Measurements from ENCODE around the gene TMPRSS9. TPM values are rescaled to one million over a fixed set of nuclear protein-coding genes. Genes with fewer than 3 reads are reported as not detected.

The TMPRSS9 gene
- total RNA-seq, 4 donors from 2014 or later: not detected

DNA sequence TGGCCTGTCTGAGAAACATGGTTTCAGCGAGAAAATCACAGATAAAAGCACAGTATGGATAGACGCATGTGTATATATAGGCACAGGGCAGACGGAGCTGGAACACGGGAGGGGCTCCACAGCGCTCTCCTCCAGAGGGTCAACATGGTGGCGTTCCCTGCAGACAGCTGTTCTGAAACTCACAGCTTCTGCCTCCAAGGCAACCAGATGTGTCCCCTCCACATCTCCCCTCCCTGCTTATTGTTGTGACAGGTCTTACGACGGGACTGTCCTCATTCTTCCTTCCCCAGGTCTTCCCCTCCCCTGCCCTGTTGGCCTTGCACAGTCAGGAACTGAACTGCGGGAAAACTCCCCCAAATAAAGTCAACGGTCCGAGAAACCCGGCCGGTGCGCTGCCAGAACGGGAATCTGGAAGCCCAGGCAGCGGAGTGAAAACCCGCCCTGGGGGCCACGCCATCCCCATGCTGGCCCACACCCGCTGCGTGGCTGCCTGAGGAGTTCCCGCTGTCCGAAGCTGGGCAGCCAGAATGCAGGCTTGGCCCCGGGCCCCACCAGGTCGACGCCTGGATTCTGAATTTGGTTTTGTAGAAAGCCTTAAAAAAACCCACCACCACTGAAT, 70.0 kb downstream of the TMPRSS9 start:
- no peak for TF ChIP-seq POLR2A (IDR thresholded peaks at IDR 0.05)
- TF ChIP-seq EP300 (IDR thresholded peaks at IDR 0.05): no peak
- TF ChIP-seq, protein P1, sequence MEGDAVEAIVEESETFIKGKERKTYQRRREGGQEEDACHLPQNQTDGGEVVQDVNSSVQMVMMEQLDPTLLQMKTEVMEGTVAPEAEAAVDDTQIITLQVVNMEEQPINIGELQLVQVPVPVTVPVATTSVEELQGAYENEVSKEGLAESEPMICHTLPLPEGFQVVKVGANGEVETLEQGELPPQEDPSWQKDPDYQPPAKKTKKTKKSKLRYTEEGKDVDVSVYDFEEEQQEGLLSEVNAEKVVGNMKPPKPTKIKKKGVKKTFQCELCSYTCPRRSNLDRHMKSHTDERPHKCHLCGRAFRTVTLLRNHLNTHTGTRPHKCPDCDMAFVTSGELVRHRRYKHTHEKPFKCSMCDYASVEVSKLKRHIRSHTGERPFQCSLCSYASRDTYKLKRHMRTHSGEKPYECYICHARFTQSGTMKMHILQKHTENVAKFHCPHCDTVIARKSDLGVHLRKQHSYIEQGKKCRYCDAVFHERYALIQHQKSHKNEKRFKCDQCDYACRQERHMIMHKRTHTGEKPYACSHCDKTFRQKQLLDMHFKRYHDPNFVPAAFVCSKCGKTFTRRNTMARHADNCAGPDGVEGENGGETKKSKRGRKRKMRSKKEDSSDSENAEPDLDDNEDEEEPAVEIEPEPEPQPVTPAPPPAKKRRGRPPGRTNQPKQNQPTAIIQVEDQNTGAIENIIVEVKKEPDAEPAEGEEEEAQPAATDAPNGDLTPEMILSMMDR (IDR thresholded peaks at IDR 0.05): no peak
- Histone ChIP-seq H3K27me3 (no peaks in the 10 kb centered on the region), H3K4me1 (peaks cover 0 to 31% (median 18%) of the 10 kb centered on the region in 4 donors), H3K27ac (no peak overlapping the region), H3K9me3 (no peaks in the 10 kb centered on the region), H3K36me3 (peaks cover 0 to 47% (median 5%) of the 10 kb centered on the region in 3 donors), H3K4me3 (no peak overlapping the region)
- DNase-seq (ENCODE audit: low spot score in 2 of 2): no peak
- 84% methylated on average over 25 of the region's 25 CpGs for WGBS, 2 donors

DNA sequence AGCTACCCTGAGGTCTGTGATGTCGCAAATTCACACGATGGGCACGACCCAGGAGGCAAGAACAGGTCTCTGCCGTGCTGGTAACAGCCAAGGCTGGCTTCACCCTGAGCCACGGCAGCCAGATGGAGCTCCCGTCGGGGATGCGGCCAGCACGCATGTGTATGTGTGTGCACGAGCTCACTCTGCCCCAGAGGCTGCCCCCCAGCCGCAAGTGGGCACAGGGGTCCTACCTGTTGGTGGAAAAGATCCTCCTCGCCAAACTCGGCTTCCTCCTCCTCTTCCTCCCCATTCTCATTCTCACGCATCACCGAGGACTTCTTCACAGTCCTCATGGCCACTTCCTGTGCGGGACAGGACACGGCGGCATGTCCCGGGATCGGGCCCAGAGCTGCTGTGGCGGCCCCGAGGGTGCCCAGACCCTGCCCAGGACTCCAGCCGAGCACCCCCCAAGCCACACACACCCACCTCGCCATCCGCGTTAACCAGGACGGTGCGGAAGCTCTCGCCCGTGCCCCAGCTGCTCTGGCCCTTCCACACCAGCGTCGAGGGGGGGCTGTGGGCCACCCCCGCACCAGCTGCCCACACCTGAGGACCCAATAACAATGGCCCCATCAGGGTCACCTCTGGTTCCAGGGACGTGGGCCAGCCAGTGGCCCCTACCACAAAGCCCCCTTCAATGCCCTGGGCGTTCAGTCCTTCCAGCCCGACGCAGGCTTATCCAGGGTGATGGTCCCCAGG, 71.4 kb downstream of the TMPRSS9 start:
- DNase-seq (ENCODE audit: low spot score in 2 of 2): no peak
- no peak overlapping the region for H3K27ac ChIP-seq
- WGBS, 2 donors: 90 to 94% methylated on average over 25 to 34 of the region's 37 CpGs
- TF ChIP-seq POLR2A (IDR thresholded peaks at IDR 0.05): no peak
- TF ChIP-seq EP300 (IDR thresholded peaks at IDR 0.05): no peak
- TF ChIP-seq, protein P1 (IDR thresholded peaks at IDR 0.05): no peak
- H3K36me3 ChIP-seq: peaks cover 0 to 58% (median 5%) of the 10 kb centered on the region in 3 donors
- peaks cover 0 to 17% (median 7%) of the 10 kb centered on the region in 4 donors for H3K4me1 ChIP-seq
- H3K9me3 ChIP-seq: no peaks in the 10 kb centered on the region
- no peaks in the 10 kb centered on the region for H3K27me3 ChIP-seq
- H3K4me3 ChIP-seq: no peak overlapping the region

DNA sequence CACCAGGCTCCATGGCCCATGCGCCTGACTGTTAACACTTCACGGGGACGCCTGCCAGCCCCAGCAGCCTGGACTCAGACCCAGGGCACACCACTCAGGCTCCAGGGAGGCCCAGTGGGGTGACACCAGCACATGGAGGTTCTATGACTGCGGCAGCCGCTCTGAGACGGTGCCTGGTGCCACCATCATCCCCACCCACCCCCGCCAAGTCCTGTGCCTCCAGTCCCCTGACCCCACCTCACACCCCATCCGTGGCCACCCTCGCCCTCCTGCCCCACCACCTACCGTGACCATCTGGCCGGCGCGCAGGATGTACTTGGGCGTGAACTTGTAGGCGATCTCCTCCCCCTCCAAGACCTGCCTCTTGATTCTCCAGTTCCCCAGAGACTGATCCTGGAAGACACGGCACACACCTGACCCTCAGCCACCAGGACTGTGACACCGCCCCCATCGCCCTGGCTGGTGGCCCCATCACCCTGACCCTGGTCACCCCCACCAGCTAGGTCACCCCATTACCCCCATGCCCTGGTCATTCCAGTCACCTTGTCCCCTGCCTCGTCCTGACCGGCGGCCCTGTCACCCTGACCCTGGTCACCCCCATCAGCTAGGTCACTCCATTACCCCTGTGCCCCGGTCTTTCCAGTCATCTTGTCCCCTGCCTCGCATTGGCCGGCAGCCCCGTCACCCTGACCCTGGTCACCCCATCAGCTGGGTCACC, 72.2 kb downstream of the TMPRSS9 start:
- 92 to 93% methylated on average over 24 to 25 of the region's 25 CpGs for WGBS, 2 donors
- Histone ChIP-seq H3K4me3 (no peak overlapping the region), H3K9me3 (no peaks in the 10 kb centered on the region), H3K27ac (no peak overlapping the region), H3K4me1 (peaks cover 0 to 12% (median 3%) of the 10 kb centered on the region in 4 donors), H3K27me3 (no peaks in the 10 kb centered on the region), H3K36me3 (peaks cover 0 to 66% (median 5%) of the 10 kb centered on the region in 3 donors)
- no peak for DNase-seq (ENCODE audit: low spot score in 2 of 2)
- TF ChIP-seq EP300 (IDR thresholded peaks at IDR 0.05): no peak
- TF ChIP-seq, protein P1 (IDR thresholded peaks at IDR 0.05): no peak
- no peak for TF ChIP-seq POLR2A (IDR thresholded peaks at IDR 0.05)

DNA sequence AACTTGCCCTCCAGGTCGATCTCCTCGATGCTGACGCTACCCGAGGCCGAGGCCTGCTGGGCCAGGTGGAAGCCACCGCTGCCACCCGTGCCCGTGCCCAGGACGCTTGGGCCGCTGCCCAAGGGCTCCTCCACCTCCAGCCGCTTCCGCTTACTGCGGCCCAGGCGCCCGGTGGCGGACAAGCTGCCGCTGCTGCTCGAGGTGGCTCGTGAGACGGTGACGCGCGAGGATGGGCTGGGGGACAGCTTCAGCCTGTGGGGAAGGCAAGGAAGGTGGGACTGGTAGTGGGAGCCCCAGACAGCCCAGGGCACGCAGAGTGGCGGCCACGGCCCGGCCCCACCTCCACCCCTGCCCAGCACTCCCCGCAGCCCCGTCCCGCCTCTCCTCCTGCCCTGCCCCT, 73.8 kb downstream of the TMPRSS9 start:
- Histone ChIP-seq H3K27me3 (no peaks in the 10 kb centered on the region), H3K9me3 (no peaks in the 10 kb centered on the region), H3K36me3 (peaks cover 0 to 82% (median 5%) of the 10 kb centered on the region in 3 donors), H3K27ac (no peak overlapping the region), H3K4me1 (peaks cover 0 to 2% (median 0%) of the 10 kb centered on the region in 4 donors), H3K4me3 (no peak overlapping the region)
- DNase-seq (ENCODE audit: low spot score in 2 of 2): no peak
- TF ChIP-seq EP300 (IDR thresholded peaks at IDR 0.05) (no peak), POLR2A (IDR thresholded peaks at IDR 0.05) (no peak)
- TF ChIP-seq, protein P1 (IDR thresholded peaks at IDR 0.05): no peak
- WGBS, 2 donors: 96 to 97% methylated on average over 26 to 29 of the region's 30 CpGs
